HL-60 (cell line): Measurements from ENCODE around the gene FMN1.
A peak's percentile ranks its signal among the peaks of the same experiment; 100 is the strongest.

Experiments used
- DNase-seq, 2 experiments: peaks; one replicate each; pipeline ENCODE4 v3.0.0-alpha.2; 2010 to 2020; ENCODE audit warnings: low read depth in 1 of 2, low spot score in 1 of 2
- H3K27ac ChIP-seq: fragments of 250-450 bp; sonication (Bioruptor Pico); replicated peaks from 2 replicates; pipeline ENCODE4 v1.5.1; 2020; ENCODE audit warnings: mild to moderate bottlenecking, moderate library complexity
- H3K27me3 ChIP-seq: fragments of 250-450 bp; sonication (Bioruptor Pico); 2 replicates; pipeline ENCODE4 v1.5.1; 2021; ENCODE audit warnings: mild to moderate bottlenecking, moderate library complexity; ENCODE audit not compliant: insufficient read depth, poor library complexity, severe bottlenecking
- H3K4me3 ChIP-seq: replicated peaks from 2 replicates; pipeline ENCODE4 v1.5.1; 2011; ENCODE audit warnings: mild to moderate bottlenecking, control low read depth, low read length; ENCODE audit not compliant: insufficient read depth
- GABPA ChIP-seq: IDR thresholded peaks from 2 replicates; pipeline ENCODE4 v1.6.1; 2012; ENCODE audit warnings: low read depth
- POLR2AphosphoS5 ChIP-seq: IDR thresholded peaks from 2 replicates; pipeline ENCODE4 v1.6.1; 2012; ENCODE audit warnings: low read depth
- SPI1 ChIP-seq: IDR thresholded peaks from 2 replicates; pipeline ENCODE4 v1.6.1; 2012; ENCODE audit warnings: low read depth, mild to moderate bottlenecking, borderline replicate concordance
- TF ChIP-seq, protein P1 (sequence below): IDR thresholded peaks from one replicate; pipeline ENCODE4 v1.5.1; 2011; ENCODE audit warnings: low read length, control low read depth, inconsistent platforms; ENCODE audit not compliant: insufficient read depth
- TF ChIP-seq, protein P2 (sequence below): IDR thresholded peaks from 2 replicates; pipeline ENCODE4 v1.6.1; 2012; ENCODE audit warnings: low read depth; ENCODE audit not compliant: insufficient replicate concordance

Gene FMN1

DNA sequence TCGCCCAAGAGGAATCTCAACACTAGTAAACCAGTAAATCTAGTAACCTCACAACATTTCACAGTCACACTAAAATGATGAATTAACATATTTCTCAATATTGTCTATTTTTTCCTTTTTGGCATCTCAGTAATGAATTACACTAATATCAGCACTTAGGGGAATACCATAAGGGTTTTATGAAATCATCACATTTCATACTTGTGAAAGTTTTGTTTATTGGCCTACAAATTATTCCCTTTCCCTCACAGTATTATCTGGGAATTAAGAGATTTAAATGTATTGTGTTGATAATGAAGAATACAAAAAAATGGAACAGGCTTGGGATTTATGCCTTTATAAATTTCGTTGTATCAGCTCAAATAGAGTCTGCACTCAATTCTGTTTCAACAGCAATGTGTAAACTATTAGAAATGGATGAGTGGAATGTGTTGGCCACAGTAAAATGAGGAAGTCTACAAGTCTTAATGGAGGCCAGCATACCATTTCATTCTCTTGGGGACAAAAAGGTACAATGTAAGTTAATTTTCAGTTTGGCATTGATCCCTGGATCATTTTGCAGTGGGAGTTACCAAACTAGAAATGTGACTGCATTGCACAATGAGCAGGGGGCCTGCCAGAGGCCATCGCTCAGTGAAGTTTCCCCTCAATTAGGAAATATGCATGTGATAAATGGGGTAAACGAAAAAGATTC, 195.4 kb downstream of the FMN1 start:
- Histone ChIP-seq H3K27ac (no peak overlapping the region), H3K4me3 (no peak overlapping the region), H3K27me3 (no peaks in the 10 kb centered on the region)
- no peak for DNase-seq
- TF ChIP-seq SPI1, result peak; percentile 39; the same call in 1 of the 2 replicates
- TF ChIP-seq, protein P1, sequence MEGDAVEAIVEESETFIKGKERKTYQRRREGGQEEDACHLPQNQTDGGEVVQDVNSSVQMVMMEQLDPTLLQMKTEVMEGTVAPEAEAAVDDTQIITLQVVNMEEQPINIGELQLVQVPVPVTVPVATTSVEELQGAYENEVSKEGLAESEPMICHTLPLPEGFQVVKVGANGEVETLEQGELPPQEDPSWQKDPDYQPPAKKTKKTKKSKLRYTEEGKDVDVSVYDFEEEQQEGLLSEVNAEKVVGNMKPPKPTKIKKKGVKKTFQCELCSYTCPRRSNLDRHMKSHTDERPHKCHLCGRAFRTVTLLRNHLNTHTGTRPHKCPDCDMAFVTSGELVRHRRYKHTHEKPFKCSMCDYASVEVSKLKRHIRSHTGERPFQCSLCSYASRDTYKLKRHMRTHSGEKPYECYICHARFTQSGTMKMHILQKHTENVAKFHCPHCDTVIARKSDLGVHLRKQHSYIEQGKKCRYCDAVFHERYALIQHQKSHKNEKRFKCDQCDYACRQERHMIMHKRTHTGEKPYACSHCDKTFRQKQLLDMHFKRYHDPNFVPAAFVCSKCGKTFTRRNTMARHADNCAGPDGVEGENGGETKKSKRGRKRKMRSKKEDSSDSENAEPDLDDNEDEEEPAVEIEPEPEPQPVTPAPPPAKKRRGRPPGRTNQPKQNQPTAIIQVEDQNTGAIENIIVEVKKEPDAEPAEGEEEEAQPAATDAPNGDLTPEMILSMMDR, result no peak
- TF ChIP-seq, protein P2, sequence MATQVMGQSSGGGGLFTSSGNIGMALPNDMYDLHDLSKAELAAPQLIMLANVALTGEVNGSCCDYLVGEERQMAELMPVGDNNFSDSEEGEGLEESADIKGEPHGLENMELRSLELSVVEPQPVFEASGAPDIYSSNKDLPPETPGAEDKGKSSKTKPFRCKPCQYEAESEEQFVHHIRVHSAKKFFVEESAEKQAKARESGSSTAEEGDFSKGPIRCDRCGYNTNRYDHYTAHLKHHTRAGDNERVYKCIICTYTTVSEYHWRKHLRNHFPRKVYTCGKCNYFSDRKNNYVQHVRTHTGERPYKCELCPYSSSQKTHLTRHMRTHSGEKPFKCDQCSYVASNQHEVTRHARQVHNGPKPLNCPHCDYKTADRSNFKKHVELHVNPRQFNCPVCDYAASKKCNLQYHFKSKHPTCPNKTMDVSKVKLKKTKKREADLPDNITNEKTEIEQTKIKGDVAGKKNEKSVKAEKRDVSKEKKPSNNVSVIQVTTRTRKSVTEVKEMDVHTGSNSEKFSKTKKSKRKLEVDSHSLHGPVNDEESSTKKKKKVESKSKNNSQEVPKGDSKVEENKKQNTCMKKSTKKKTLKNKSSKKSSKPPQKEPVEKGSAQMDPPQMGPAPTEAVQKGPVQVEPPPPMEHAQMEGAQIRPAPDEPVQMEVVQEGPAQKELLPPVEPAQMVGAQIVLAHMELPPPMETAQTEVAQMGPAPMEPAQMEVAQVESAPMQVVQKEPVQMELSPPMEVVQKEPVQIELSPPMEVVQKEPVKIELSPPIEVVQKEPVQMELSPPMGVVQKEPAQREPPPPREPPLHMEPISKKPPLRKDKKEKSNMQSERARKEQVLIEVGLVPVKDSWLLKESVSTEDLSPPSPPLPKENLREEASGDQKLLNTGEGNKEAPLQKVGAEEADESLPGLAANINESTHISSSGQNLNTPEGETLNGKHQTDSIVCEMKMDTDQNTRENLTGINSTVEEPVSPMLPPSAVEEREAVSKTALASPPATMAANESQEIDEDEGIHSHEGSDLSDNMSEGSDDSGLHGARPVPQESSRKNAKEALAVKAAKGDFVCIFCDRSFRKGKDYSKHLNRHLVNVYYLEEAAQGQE, result no peak
- no peak for TF ChIP-seq POLR2AphosphoS5
- no peak for TF ChIP-seq GABPA

DNA sequence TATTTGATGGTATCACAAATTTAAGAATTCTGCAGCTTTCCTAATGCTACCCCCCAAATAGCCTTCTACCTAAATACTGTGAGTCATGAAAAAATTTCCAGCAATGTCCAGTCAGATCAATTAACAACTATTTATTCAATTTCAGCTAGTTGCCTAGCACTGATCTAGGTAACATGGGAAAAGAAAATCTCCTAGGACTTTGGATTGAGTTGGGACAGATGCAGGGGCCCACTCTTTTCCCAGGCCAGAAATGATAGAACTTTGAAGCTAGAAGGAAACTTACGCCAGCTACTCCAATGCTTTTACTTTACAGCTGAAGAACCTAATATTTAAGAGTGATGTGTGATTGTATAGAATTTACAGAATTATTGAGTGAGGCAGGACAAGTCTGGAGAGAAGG, 196.3 kb downstream of the FMN1 start:
- no peak for TF ChIP-seq SPI1
- TF ChIP-seq POLR2AphosphoS5, result no peak
- TF ChIP-seq, protein P1, result no peak
- TF ChIP-seq, protein P2, result no peak
- TF ChIP-seq GABPA, result no peak
- H3K27ac ChIP-seq, result no peak overlapping the region
- no peak for DNase-seq
- H3K4me3 ChIP-seq, result no peak overlapping the region
- H3K27me3 ChIP-seq, result no peaks in the 10 kb centered on the region

GRCh38 chr15:32994810-32995424, 199.6 kb downstream of the FMN1 start:
- no peak overlapping the region for H3K27ac ChIP-seq
- TF ChIP-seq, protein P2, result no peak
- TF ChIP-seq, protein P1, result peak; percentile 20
- no peaks in the 10 kb centered on the region for H3K27me3 ChIP-seq
- no peak for DNase-seq
- no peak overlapping the region for H3K4me3 ChIP-seq
